ENCODE measurements around the gene ARHGAP26. TPM values are rescaled to one million over a fixed set of nuclear protein-coding genes. Genes with fewer than 3 reads are reported as not detected.

Gene ARHGAP26
- total and polyA plus RNA-seq, 4 experiments from 2014 or later = 2.0 to 22.7 (median 17.3) TPM

DNA sequence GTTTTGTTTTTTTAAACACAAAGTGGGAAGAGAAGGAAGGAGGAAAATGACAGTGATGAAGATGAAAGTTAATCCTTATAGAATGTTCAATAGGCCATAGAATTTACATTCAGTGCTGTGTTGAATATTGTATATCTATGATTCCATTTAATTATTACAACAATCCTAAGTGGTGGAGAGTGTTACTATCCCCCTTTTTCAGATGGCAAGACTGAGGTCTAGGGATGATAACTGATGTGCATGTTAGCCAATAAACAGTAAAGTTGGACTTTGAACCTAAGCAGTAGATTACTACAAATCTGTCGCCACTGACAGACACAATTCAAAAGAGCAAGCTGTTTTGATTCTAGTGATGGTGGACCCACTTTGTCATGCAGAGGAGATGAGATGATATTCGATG is 237.9 kb downstream of the ARHGAP26 start:
- H3K27me3 ChIP-seq (ENCODE audit: insufficient read depth, low read length) = no peaks in the 10 kb centered on the region
- H3K36me3 ChIP-seq (ENCODE audit: insufficient read depth, low read length) = no peaks in the 10 kb centered on the region
- H3K36me3 Mint-ChIP-seq = no peaks in the 10 kb centered on the region
- H3K4me3 ChIP-seq (ENCODE audit: low read length in 2 of 2) = no peak overlapping the region
- DNase-seq = no peak
- CTCF ChIA-PET (ENCODE audit: partially characterized antibody) = interaction anchor here (1.0 to 3.1 kb wide), 9 partner anchors 12 to 814 kb away, joined by 3 to 39 read pairs (median 5); no protein-coding TSS in a partner anchor
- H3K4me1 Mint-ChIP-seq = peaks cover 38 to 66% (median 49%) of the 10 kb centered on the region in 4 donors
- peaks cover 0 to 2% (median 0%) of the 10 kb centered on the region in 8 donors for H3K9me3 Mint-ChIP-seq
- no peaks in the 10 kb centered on the region for H3K27me3 Mint-ChIP-seq
- POLR2A ChIA-PET (ENCODE audit: partially characterized antibody) = interaction anchor here (1.3 to 3.2 kb wide), 5 partner anchors 9 to 425 kb away, joined by 3 to 35 read pairs (median 9); partner anchors contain the start of gene NR3C1
- peak overlapping the region; percentile 40 for H3K27ac ChIP-seq (ENCODE audit: low read depth, low read length)
- peak overlapping the region; percentile 84 to 97 (median 94) for H3K27ac Mint-ChIP-seq
- no peaks in the 10 kb centered on the region for H3K9me3 ChIP-seq (ENCODE audit: control insufficient read depth in 1 of 2, low read length in 2 of 2)
- intact Hi-C loops (cut with micrococcal nuclease) = loop anchor here (2.0 to 10.0 kb wide), 4 partner anchors 214 to 957 kb away; partner anchors contain the start of gene ARHGAP26
- H3K4me3 Mint-ChIP-seq = peak overlapping the region in 7 of 8 donors; percentile 6 to 71 (median 63)
- peaks cover 58% of the 10 kb centered on the region for H3K4me1 ChIP-seq (ENCODE audit: insufficient read depth, low read length)

DNA sequence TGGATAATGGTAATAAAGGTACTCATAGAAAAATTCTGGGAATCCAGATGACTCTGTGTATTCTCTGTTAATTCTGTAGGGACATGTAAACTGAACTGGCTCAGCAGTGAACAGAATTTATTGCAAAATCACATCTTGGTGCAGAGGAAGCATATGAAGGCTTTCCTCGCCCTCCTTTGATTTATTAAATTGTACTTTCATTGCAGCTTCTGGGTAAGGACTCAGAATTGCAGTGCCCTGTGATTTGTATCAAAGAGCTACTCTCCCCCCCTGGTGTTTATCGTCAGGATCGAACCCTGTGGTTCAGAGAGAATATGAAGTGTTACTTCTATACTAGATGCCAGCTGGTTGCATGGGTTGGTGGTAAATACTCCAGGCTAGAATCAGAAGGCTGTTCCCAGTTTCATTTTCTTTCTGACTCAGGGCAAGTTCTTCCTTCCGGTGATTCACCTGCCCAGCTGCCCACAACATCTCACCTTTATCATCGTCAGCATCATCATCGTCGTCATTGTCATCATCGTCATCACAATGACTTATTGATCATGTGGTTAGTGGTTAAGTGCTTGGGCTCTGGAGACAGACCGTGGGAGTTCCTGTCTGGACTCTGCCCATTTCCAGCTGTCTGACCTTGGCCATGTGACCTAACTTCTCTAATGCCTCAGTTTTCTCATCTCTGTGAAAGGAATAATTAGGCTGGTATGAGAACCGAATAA is 238.8 kb downstream of the ARHGAP26 start:
- no peaks in the 10 kb centered on the region for H3K27me3 ChIP-seq (ENCODE audit: insufficient read depth, low read length)
- ChIA-PET POLR2A (ENCODE audit: partially characterized antibody) (interaction anchor here (0.6 to 3.2 kb wide), 11 partner anchors 10 to 1182 kb away, joined by 3 to 35 read pairs (median 7); partner anchors contain the start of gene NR3C1), CTCF (ENCODE audit: partially characterized antibody) (interaction anchor here (0.6 to 3.1 kb wide), 19 partner anchors 9 to 1171 kb away, joined by 3 to 39 read pairs (median 4); no protein-coding TSS in a partner anchor)
- peak overlapping the region; percentile 84 to 97 (median 94) for H3K27ac Mint-ChIP-seq
- H3K4me3 ChIP-seq (ENCODE audit: low read length in 2 of 2) = no peak overlapping the region
- H3K4me1 ChIP-seq (ENCODE audit: insufficient read depth, low read length) = peaks cover 49% of the 10 kb centered on the region
- DNase-seq = peak; percentile 83 to 96 (median 87)
- no peaks in the 10 kb centered on the region for H3K27me3 Mint-ChIP-seq
- H3K36me3 Mint-ChIP-seq = no peaks in the 10 kb centered on the region
- peak overlapping the region; percentile 63 for H3K27ac ChIP-seq (ENCODE audit: low read depth, low read length)
- no peaks in the 10 kb centered on the region for H3K9me3 ChIP-seq (ENCODE audit: control insufficient read depth in 1 of 2, low read length in 2 of 2)
- intact Hi-C loops (cut with micrococcal nuclease) = loop anchor here (1.0 to 10.0 kb wide), 5 partner anchors 87 to 956 kb away; partner anchors contain the start of gene ARHGAP26
- peaks cover 0 to 2% (median 0%) of the 10 kb centered on the region in 8 donors for H3K9me3 Mint-ChIP-seq
- H3K36me3 ChIP-seq (ENCODE audit: insufficient read depth, low read length) = no peaks in the 10 kb centered on the region
- H3K4me3 Mint-ChIP-seq = peak overlapping the region; percentile 23 to 71 (median 68)
- peaks cover 31 to 56% (median 40%) of the 10 kb centered on the region in 4 donors for H3K4me1 Mint-ChIP-seq

DNA sequence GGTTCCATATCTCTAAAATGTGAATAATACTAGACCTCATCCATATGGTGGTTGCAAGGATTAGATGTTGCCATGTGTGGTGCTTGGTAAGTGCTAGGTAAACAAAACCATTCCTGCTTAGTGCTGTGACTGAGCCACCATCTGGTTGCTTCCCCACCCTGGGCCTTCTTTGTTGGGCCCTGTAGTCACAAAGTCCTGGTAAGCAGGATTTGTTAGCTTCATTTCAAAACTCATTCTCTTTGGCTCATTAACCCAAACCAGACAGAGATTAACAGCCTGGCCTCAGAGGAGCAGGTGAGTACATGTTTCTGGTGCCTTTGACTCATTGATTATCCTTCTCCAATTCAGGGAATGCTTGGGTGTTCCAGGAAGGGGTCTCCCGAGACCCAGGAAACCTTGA is 240.2 kb downstream of the ARHGAP26 start:
- Mint-ChIP-seq H3K36me3 (peaks cover 0 to 6% of the 10 kb centered on the region in 2 donors), H3K4me1 (peaks cover 21 to 44% (median 30%) of the 10 kb centered on the region in 4 donors), H3K4me3 (no peak overlapping the region), H3K27me3 (no peaks in the 10 kb centered on the region), H3K27ac (peak overlapping the region; percentile 84 to 97 (median 94)), H3K9me3 (no peaks in the 10 kb centered on the region)
- ChIA-PET CTCF (ENCODE audit: partially characterized antibody) (interaction anchor here (1.2 to 3.1 kb wide), 3 partner anchors 10 to 87 kb away, joined by 4 to 39 read pairs (median 9); no protein-coding TSS in a partner anchor), POLR2A (ENCODE audit: partially characterized antibody) (interaction anchor here (1.3 to 3.2 kb wide), 3 partner anchors 11 to 394 kb away, joined by 3 to 35 read pairs (median 9); partner anchors contain the start of gene NR3C1)
- no peaks in the 10 kb centered on the region for H3K9me3 ChIP-seq (ENCODE audit: control insufficient read depth in 1 of 2, low read length in 2 of 2)
- H3K27me3 ChIP-seq (ENCODE audit: insufficient read depth, low read length) = no peaks in the 10 kb centered on the region
- H3K27ac ChIP-seq (ENCODE audit: low read depth, low read length) = peak overlapping the region; percentile 63
- no peak for DNase-seq
- H3K4me3 ChIP-seq (ENCODE audit: low read length in 2 of 2) = no peak overlapping the region
- peaks cover 35% of the 10 kb centered on the region for H3K4me1 ChIP-seq (ENCODE audit: insufficient read depth, low read length)
- intact Hi-C loops (cut with micrococcal nuclease) = no loop called here
- H3K36me3 ChIP-seq (ENCODE audit: insufficient read depth, low read length) = no peaks in the 10 kb centered on the region

DNA sequence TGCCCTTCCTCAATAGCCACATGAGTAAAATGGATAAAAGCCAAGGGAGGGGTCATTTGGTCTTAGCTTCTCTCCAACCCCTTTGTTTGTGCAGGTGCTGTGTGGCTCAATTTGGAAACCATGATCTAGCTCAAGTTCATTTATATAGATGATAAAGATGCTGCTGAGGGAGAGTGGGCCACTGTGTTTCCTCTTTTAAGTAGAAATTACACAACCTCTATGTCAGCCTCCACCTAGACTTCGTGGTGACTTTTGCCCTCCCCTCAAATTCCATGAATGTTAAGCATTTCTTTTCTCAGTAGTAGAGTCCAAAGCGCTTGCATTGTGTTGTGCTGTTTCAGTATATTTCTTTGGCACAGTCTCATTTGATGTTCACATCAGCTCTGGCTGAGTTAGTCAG is 241.4 kb downstream of the ARHGAP26 start:
- Mint-ChIP-seq H3K36me3 (peaks cover 0 to 6% of the 10 kb centered on the region in 2 donors), H3K27me3 (no peaks in the 10 kb centered on the region), H3K9me3 (no peaks in the 10 kb centered on the region), H3K27ac (peak overlapping the region in 6 of 7 donors; percentile 32 to 87 (median 70)), H3K4me1 (peaks cover 20 to 32% (median 26%) of the 10 kb centered on the region in 4 donors), H3K4me3 (no peak overlapping the region)
- ChIA-PET CTCF (ENCODE audit: partially characterized antibody) (interaction anchor here (5.1 kb wide), 1 partner anchor 9 kb away, joined by 27 read pairs; no protein-coding TSS in a partner anchor), POLR2A (ENCODE audit: partially characterized antibody) (interaction anchor here (1.7 kb wide), 1 partner anchor 9 kb away, joined by 3 read pairs; no protein-coding TSS in a partner anchor)
- no peak for DNase-seq
- H3K27ac ChIP-seq (ENCODE audit: low read depth, low read length) = no peak overlapping the region
- H3K36me3 ChIP-seq (ENCODE audit: insufficient read depth, low read length) = no peaks in the 10 kb centered on the region
- no peak overlapping the region for H3K4me3 ChIP-seq (ENCODE audit: low read length in 2 of 2)
- intact Hi-C loops (cut with micrococcal nuclease) = no loop called here
- no peaks in the 10 kb centered on the region for H3K9me3 ChIP-seq (ENCODE audit: control insufficient read depth in 1 of 2, low read length in 2 of 2)
- H3K4me1 ChIP-seq (ENCODE audit: insufficient read depth, low read length) = peaks cover 27% of the 10 kb centered on the region
- no peaks in the 10 kb centered on the region for H3K27me3 ChIP-seq (ENCODE audit: insufficient read depth, low read length)

DNA sequence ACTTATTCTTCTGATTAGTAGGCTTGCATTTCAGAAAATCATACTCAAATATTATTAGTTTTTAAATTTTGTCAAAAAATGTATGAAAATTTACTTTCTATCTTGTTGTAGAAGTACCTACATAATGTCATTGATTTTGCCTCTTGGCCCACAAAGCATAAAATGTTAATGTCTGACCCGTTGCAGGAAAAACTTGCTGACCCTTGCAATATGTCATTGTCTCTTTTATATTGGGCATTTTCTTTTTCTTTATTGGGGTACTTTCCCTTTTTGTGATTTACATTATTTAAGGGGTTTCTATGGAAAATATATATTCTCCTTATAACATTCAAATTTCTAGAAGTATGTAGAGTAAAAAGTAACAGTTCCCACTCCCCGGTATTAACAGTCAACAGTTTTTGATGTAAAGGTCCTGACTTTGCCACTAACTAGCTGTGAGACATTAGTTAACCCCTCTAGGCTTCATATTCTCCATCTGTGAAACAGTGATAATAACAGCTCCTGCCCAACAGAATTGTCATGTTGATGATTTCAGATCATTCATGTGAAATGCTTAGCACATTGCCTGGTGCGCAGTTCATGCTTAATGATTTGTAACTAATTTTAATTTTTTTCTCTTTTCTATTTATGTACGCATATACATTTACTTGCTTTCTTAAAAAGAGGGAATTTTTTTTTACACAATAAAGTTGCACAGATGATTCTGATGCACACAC is 243.2 kb downstream of the ARHGAP26 start:
- CTCF ChIA-PET (ENCODE audit: partially characterized antibody) = interaction anchor here (0.9 to 5.1 kb wide), 4 partner anchors 10 to 812 kb away, joined by 3 to 27 read pairs (median 8); no protein-coding TSS in a partner anchor
- intact Hi-C loops (cut with micrococcal nuclease) = no loop called here
- Mint-ChIP-seq H3K27me3 (no peaks in the 10 kb centered on the region), H3K4me1 (peaks cover 13 to 21% (median 17%) of the 10 kb centered on the region in 4 donors), H3K4me3 (no peak overlapping the region), H3K36me3 (peaks cover 4 to 10% of the 10 kb centered on the region in 2 donors), H3K27ac (peak overlapping the region in 1 of 7 donors; percentile 8), H3K9me3 (no peaks in the 10 kb centered on the region)
- Histone ChIP-seq H3K27ac (ENCODE audit: low read depth, low read length) (no peak overlapping the region), H3K36me3 (ENCODE audit: insufficient read depth, low read length) (no peaks in the 10 kb centered on the region), H3K27me3 (ENCODE audit: insufficient read depth, low read length) (no peaks in the 10 kb centered on the region), H3K9me3 (ENCODE audit: control insufficient read depth in 1 of 2, low read length in 2 of 2) (no peaks in the 10 kb centered on the region), H3K4me1 (ENCODE audit: insufficient read depth, low read length) (peaks cover 18% of the 10 kb centered on the region), H3K4me3 (ENCODE audit: low read length in 2 of 2) (no peak overlapping the region)
- DNase-seq = no peak
- POLR2A ChIA-PET (ENCODE audit: partially characterized antibody) = interaction anchor here (0.7 to 0.9 kb wide), 2 partner anchors 13 to 90 kb away, joined by 3 read pairs; no protein-coding TSS in a partner anchor

DNA sequence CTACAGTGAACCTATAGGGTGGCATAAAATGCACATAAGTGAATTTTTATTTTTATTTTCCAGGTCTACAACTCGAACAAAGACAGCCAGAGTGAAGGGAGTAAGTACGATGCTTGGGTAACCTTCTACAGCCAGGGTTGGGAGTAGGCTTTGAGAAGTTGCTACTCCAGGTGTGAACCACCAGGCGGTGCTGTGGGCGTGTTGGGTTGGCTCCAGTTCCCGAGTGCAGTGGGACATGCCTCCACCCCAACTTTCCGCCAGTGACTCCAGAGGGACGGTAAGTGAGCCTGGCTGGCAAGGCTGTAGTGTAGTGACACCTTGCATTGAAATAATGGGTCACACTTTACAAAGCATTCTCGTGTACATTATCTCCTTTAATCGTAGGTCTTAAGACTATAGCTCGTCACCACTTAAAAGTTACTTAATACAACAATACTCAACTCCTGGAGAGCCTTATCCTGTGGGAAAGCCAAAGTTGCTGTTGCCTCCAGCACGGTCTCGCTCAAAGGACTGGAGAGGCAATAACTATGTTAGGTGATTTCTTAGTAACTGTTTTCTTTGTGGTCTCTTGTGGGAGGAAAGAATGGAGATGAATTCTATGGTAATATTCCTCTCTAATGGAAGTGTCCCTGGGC is 244.0 kb downstream of the ARHGAP26 start:
- no peak for DNase-seq
- Histone ChIP-seq H3K4me1 (ENCODE audit: insufficient read depth, low read length) (peaks cover 11% of the 10 kb centered on the region), H3K27ac (ENCODE audit: low read depth, low read length) (no peak overlapping the region), H3K27me3 (ENCODE audit: insufficient read depth, low read length) (no peaks in the 10 kb centered on the region), H3K9me3 (ENCODE audit: control insufficient read depth in 1 of 2, low read length in 2 of 2) (no peaks in the 10 kb centered on the region), H3K4me3 (ENCODE audit: low read length in 2 of 2) (no peak overlapping the region), H3K36me3 (ENCODE audit: insufficient read depth, low read length) (no peaks in the 10 kb centered on the region)
- Mint-ChIP-seq H3K36me3 (peaks cover 4 to 10% of the 10 kb centered on the region in 2 donors), H3K4me3 (no peak overlapping the region), H3K9me3 (no peaks in the 10 kb centered on the region), H3K27ac (peak overlapping the region in 5 of 7 donors; percentile 28 to 77 (median 48)), H3K4me1 (peaks cover 6 to 13% (median 10%) of the 10 kb centered on the region in 4 donors), H3K27me3 (no peaks in the 10 kb centered on the region)
- ChIA-PET CTCF (ENCODE audit: partially characterized antibody) (interaction anchor here (0.9 to 5.1 kb wide), 7 partner anchors 9 to 1176 kb away, joined by 3 to 27 read pairs (median 5); no protein-coding TSS in a partner anchor), POLR2A (ENCODE audit: partially characterized antibody) (interaction anchor here (0.7 to 0.9 kb wide), 2 partner anchors 14 to 91 kb away, joined by 3 read pairs; no protein-coding TSS in a partner anchor)
- intact Hi-C loops (cut with micrococcal nuclease) = loop anchor here (1.0 kb wide), 1 partner anchor 811 kb away; no protein-coding TSS in a partner anchor
